Epithelial cell of prostate (primary cell): Measurements from ENCODE around the gene PKNOX2.
A peak's percentile ranks its signal among the peaks of the same experiment; 100 is the strongest.

Experiments
- DNase-seq: peaks from one replicate; pipeline ENCODE4 v3.0.0-alpha.2; 2011; ENCODE audit warnings: low read depth, low spot score
- H3K27ac ChIP-seq: fragments of 450-650 bp; 2 replicates; pipeline ENCODE4 v1.5.1; 2017; ENCODE audit warnings: mild to moderate bottlenecking

PKNOX2 gene

GRCh38 chr11:125448136-125448535 is 283.6 kb downstream of the PKNOX2 start:
- DNase-seq = no peak
- H3K27ac ChIP-seq = peak overlapping the region; percentile 63

- H3K27ac ChIP-seq = no peak overlapping the region
- no peak for DNase-seq
These were observed 285.0 kb downstream of the PKNOX2 start for GRCh38 chr11:125449565-125449964.

DNA sequence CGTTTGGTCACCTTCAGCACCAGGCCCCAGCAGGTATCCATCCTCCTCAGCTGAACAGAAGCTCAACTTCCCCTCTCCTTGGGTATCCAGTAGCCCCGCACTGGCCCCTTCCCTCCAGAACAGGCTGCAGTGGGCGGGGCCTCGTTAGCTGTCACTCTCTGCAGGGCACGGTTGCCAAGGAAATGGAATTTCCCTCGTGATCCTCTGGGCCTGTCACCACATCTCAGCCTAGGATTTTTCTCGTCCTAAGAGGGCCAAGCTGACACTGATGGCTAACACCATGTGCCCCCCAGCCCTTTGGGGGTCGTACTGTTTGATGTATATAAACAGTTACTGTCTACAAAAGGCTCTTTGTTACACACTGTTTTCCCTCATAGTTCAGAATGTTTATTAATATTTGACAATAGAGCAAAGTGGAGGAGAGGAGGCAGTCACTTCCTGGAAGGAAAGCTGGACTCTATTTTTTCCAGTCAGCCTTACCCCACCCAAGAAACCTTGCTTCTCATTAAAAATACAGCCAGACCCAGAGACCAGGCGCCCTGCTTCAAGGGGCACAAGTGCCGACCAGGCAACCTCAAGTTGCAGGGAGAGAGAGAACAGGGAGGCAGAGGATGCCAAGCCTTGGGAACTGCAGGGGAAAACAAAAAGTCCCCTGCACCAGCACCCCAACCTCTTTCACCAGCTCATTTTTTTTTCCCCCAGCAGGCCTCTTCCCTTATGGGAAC is 287.0 kb downstream of the PKNOX2 start:
- H3K27ac ChIP-seq = no peak overlapping the region
- no peak for DNase-seq

GRCh38 chr11:125452125-125452470 is 287.5 kb downstream of the PKNOX2 start:
- DNase-seq = no peak
- H3K27ac ChIP-seq = no peak overlapping the region

DNA sequence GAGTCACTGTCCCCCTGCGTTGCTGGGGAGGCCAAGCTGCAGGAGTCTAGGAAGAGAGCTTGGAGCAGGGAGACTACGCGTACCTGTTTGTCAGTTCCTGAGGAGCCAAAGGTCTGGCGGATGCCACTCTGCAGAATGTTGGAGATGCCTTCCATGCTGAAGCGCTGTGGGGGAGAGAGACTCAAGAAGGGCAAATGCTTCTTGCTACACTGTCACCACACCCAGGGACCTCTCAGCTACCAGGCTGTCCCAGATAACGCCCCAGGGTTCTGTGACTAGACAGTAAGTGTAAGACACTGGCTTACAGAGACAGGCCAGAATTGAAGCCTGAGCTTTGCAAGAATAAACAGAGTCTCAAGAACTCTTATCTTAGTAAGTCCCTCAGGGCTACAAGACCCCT is 289.5 kb downstream of the PKNOX2 start:
- no peak for DNase-seq
- no peak overlapping the region for H3K27ac ChIP-seq

GRCh38 chr11:125455851-125456250 is 291.3 kb downstream of the PKNOX2 start:
- DNase-seq = no peak
- H3K27ac ChIP-seq = no peak overlapping the region

DNA sequence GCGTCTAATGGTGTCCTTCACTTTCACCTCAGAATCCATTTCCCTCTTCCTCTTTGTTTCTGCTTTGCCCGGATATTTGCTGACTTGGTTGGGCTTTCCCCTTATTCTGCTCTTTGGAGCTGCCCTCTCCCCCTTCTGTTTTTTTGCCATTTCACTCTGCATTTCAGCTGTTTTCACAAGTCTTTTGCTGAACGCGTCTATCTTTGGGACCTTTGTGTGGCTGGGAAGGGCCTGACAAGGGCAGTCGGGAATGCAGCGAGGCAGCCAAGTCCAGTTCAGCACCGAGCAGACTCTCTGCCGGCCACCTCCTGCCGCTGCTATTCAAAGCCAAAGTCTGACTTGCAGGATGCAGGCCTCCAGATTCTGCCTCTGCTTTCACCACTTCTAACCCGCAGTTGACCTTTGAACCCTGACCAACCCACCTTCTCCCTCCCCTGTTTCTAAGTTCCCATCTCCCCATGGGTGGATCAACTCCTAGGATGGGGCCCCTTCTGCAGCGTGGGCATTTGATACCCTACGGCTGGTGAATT is 293.3 kb downstream of the PKNOX2 start:
- H3K27ac ChIP-seq = no peak overlapping the region
- no peak for DNase-seq

DNA sequence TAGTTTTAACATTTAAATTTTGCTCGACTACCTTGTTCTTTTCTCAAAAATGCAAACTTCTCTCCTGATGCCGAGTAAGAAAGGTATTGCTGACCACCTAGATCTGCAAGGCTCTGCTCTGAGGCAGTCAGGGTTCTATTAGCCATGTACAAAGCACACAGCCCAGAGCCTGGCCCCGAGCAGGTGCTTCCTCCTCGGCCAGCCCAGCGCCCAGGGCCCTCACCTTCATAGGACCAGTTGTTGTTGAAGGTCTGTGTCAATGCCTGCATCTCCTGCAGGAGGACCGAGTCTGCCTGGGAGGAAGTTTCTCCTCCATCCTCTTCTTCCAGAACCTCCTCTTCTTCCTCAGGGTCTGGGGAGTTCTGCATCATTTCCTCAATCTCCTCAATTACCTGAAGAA is 295.7 kb downstream of the PKNOX2 start:
- H3K27ac ChIP-seq = no peak overlapping the region
- DNase-seq = no peak

DNA sequence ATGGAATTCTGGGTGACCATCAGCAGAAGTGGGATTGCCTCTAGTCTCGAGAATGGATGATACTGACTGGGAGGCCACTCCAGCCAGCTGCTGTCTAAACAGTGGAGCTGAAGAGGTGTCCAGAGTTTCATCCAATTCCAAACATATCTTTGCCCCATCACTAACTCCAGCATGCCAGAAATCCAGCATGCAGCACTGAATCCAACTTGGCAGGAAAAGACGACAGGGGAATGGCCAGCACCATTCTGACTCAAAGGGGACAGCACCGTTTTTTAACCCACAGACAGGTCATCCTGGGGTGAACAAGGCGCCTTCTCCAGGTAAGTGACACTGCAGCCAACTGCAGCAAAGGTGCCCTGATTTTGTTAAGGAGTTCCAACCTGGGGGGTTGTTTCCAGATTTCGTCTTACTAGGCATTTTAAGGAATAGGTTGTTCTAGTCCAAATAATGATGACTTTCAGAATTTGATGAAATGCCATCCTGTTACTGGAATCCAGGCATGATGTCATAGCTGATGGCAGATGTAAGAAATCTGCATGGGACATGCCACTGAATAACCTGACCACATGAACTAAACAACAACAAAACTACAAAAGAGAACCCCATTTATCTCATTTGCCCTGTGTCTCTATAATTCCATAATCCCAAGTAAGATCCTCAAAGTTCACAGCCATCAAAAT is 299.2 kb downstream of the PKNOX2 start:
- H3K27ac ChIP-seq = no peak overlapping the region

GRCh38 chr11:125464270-125464662 is 299.7 kb downstream of the PKNOX2 start:
- H3K27ac ChIP-seq = no peak overlapping the region
- no peak for DNase-seq

More for the DNA sequence above, 299.2 kb downstream of the PKNOX2 start:
- DNase-seq = no peak

DNA sequence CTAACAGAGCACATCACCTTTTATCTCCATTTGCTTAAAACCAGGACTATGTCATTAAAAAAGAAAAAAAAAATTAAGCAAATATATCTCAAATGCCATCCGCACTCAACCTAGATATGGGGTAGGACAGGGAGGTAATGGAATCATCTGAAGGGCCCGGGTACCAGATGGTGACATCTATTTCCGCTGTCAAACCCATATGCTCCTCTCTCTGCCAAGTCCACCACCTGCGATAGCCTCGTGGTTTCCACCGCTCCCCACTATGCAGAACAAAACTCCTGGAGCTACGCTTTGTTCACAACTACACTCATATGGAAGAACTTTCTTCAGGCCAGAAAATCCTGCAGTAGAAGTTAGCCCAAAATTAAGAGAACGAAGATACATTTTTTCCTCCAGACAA is 300.1 kb downstream of the PKNOX2 start:
- no peak for DNase-seq
- H3K27ac ChIP-seq = no peak overlapping the region

DNA sequence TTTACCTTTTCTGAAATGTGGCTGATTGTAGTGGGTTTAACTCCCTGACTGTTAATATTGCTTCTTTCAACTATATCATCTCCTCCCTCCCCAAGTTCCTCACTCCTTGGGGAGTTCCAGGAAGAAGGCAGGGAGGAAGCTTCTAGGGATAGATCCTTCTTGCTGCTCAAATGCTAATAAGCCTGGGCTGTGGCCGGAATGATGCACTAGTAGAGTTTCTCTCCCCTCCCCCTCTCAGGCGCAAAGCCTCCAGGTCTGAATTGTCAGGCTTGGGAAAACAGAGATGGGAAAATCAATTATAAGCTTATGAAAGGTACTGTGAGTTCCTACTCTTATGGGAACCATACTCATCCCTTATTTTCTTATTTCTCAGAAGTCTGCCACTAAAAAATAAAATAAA is 300.7 kb downstream of the PKNOX2 start:
- DNase-seq = no peak
- no peak overlapping the region for H3K27ac ChIP-seq

DNA sequence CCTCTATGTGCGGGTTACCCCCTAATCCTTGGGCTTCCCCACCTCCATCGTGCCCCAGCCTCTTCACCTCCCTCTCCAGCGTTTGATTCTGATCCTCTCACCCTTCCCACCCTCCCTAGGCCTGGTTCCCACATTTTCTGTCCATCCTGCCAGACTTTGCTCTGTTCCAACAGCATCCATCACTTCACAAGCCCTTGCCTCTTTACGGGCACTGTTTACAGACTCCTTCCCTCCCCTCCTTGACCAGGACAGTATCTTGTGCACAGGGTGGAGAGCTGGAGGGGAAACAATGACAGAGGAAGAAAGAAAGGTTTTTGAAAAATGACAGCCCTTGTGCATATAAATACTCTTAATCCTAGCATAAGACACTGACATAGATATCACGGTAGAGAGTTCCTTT is 301.1 kb downstream of the PKNOX2 start:
- H3K27ac ChIP-seq = no peak overlapping the region
- DNase-seq = no peak

DNA sequence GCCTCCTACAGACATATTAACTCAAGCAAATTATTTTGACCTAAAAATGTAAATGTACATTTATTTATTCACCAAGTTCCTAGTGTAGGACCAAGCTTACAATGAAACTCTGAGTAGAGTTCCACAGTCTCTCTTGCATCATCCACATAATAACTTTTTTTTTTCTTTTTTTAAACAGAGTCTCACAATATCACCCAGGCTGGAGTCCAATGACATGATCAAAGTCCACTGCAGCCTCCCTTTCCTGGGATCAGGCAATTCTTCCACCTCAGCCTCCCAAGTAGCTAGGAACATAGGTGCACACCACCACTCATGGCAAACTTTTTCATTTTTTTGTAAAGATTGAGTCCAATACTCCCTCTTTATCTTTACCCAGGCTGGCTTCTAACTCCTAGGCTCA is 303.5 kb downstream of the PKNOX2 start:
- no peak for DNase-seq

GRCh38 chr11:125468852-125469251 is 304.3 kb downstream of the PKNOX2 start:
- H3K27ac ChIP-seq = no peak overlapping the region
- DNase-seq = no peak

More for the DNA sequence above, 303.5 kb downstream of the PKNOX2 start:
- no peak overlapping the region for H3K27ac ChIP-seq

DNA sequence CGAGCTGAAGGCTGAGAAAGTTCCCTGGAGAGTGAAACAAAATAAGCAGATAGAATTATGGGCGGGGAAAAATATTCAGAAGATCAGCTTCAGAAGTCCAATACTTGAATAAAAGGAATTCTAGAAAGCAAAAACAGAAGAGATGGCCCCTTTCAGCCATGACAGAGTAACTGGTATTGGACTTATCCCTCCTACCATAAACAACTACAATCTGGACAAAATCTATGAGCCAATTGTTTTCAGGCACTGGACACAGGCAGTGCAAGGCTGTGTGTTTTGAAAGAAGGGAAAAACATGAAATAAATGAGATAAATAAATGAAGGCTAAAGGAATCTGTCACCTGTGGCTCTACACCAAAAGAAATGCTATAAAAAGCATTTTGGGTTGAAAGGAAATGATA is 305.8 kb downstream of the PKNOX2 start:
- H3K27ac ChIP-seq = no peak overlapping the region
- no peak for DNase-seq

DNA sequence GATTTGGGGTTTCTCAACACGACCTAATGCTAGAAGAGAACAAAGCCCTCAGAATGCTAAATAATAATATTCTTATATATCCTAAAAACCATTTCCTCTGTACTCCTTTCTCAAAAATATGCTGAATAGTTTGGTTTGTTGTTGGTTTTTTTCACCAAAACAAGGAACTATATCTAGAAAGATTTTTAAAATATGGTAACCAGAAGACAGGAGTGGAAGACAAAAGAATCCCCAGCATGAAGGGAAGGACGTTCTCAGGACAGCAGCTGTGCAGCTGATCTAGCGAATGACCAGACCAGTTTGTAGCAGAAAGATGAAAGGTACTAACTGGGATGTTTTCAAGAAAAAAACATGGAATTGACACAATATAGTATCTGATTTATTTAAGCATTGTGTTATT is 312.2 kb downstream of the PKNOX2 start:
- H3K27ac ChIP-seq = no peak overlapping the region
- no peak for DNase-seq

- no peak overlapping the region for H3K27ac ChIP-seq
- DNase-seq = no peak
These were observed 314.6 kb downstream of the PKNOX2 start for GRCh38 chr11:125479137-125479536.

DNA sequence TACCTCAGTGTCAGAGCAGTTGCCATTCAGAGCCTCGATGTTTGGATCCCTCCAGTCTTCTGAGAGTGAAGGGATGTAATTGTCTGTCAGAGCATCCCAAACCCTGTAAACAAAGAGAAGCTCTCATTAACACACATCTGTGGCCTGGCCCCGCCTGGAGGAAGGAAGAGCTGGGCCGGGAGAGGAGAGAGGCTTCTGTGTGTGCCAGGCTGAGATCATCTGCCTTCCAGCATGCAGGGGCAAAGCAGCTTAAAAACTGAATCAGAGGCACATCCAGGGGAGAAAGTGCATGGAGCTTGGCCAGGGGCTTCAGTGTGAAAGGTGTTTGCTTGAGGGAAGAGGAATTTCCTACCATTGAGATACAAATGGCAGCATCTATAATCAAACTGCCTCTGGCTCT is 317.0 kb downstream of the PKNOX2 start:
- H3K27ac ChIP-seq = no peak overlapping the region
- DNase-seq = no peak
